Measurements from ENCODE around the gene CLASRP. TPM values are rescaled to one million over a fixed set of nuclear protein-coding genes. Genes with fewer than 3 reads are reported as not detected.

Gene CLASRP
- total and polyA plus RNA-seq, 2 of the 8 experiments (the other 6 are each of a cell fraction or from before 2014, with no cell fraction given), result 22.3 to 71.7 TPM

- Histone ChIP-seq H4K91ac (replicated peaks; ENCODE audit: insufficient read length, low read length) (no peak overlapping the region), H3K56ac (replicated peaks; ENCODE audit: insufficient read length, low read depth, low read length) (no peak overlapping the region), H3K4ac (replicated peaks; ENCODE audit: insufficient read length, low read depth, low read length) (no peak overlapping the region), H2AFZ (ENCODE audit: low read length) (no peak overlapping the region), H3K36me3 (ENCODE audit: control insufficient read depth in 2 of 4, insufficient read depth in 4 of 4, low read length in 3 of 4) (peaks cover 12 to 70% (median 50%) of the 10 kb centered on the region in 4 experiments; a peak in 7 of 8 replicates), H2AK5ac (ENCODE audit: low read depth, low read length) (no peak overlapping the region), H4K5ac (ENCODE audit: insufficient read length, low read depth, low read length) (no peak overlapping the region), H3K9me3 (ENCODE audit: insufficient read depth in 2 of 2, low read depth in 1 of 2, low read length in 1 of 2) (no peaks in the 10 kb centered on the region; a peak in 1 of 4 replicates), H3K4me3 (ENCODE audit: extremely low read depth in 1 of 4, insufficient read depth in 2 of 4, low read depth in 3 of 4, low read length in 4 of 4) (no peak overlapping the region), H3K79me2 (ENCODE audit: control insufficient read depth in 1 of 2, insufficient read depth in 2 of 2, low read length in 2 of 2) (no peaks in the 10 kb centered on the region), H2BK5ac (ENCODE audit: low read depth, low read length) (no peak overlapping the region), H3K4me1 (replicated peaks in 1 of 4; ENCODE audit: control insufficient read depth in 3 of 4, insufficient read depth in 4 of 4, low read length in 3 of 4) (peaks cover 0 to 4% (median 1%) of the 10 kb centered on the region in 4 experiments; a peak in 4 of 7 replicates), H3K27ac (ENCODE audit: low read depth, low read length) (0 out of 2 replicates have a peak overlapping the region, but pooled peaks have one; percentile 9), H3K23me2 (ENCODE audit: low read depth, low read length) (peaks cover 2% of the 10 kb centered on the region; the same call in 1 of the 2 replicates), H2BK120ac (replicated peaks; ENCODE audit: low read depth, low read length) (no peak overlapping the region), H4K8ac (ENCODE audit: extremely low read depth, insufficient read depth, low read length) (peak overlapping the region; percentile 66; the same call in 1 of the 2 replicates), H4K20me1 (replicated peaks in 1 of 2; ENCODE audit: control insufficient read depth in 1 of 2, insufficient read depth in 2 of 2, low read length in 2 of 2) (peaks cover 10 to 15% of the 10 kb centered on the region in 2 experiments), H3K23ac (ENCODE audit: insufficient read length) (no peak overlapping the region), H2BK15ac (ENCODE audit: low read length) (no peak overlapping the region), H3K18ac (ENCODE audit: extremely low read depth, low read length) (peak overlapping the region; percentile 32; the same call in 1 of the 2 replicates), H3K14ac (ENCODE audit: insufficient read length) (no peak overlapping the region), H3K79me1 (ENCODE audit: low read depth, low read length) (peaks cover 4% of the 10 kb centered on the region; the same call in 1 of the 2 replicates), H3K27me3 (replicated peaks in 1 of 4; ENCODE audit: control insufficient read depth in 3 of 4, extremely low read depth in 1 of 4, insufficient read depth in 3 of 4, low read length in 3 of 4) (no peaks in the 10 kb centered on the region), H2BK20ac (ENCODE audit: low read length) (no peak overlapping the region), H2BK12ac (ENCODE audit: low read depth, low read length) (no peak overlapping the region), H3K4me2 (ENCODE audit: insufficient read depth in 1 of 2, low read depth in 2 of 2, low read length in 2 of 2) (no peak overlapping the region), H3K9ac (replicated peaks in 1 of 4; ENCODE audit: extremely low read depth in 1 of 4, low read depth in 3 of 4, low read length in 3 of 4) (no peak overlapping the region; a peak in 1 of 7 replicates)
- POLR2A ChIA-PET (ENCODE audit: partially characterized antibody), result interaction anchor here (0.7 to 2.9 kb wide), 9 partner anchors 9 to 39 kb away, joined by 3 to 13 read pairs (median 3); partner anchors contain the start of genes PPP1R37 and ZNF296
- 76% methylated on average over 16 of the region's 16 CpGs; no CpG with 5 or more reads in 1 of the 2 experiments for WGBS, 2 experiments (ENCODE audit: extremely low coverage in 1 of 2, insufficient coverage in 1 of 2, insufficient read length in 1 of 2, insufficient replicate concordance in 2 of 2, low coverage in 1 of 2, low lambda C conversion rate in 2 of 2, missing lambda C conversion rate in 1 of 2)
- DNase-seq (ENCODE audit: low read depth in 1 of 2, low spot score in 2 of 2) (peak in 1 of 2 experiments; percentile 98), FAIRE-seq (peak; percentile 72)
- CTCF ChIA-PET (ENCODE audit: partially characterized antibody), result interaction anchor here (0.6 to 4.3 kb wide), 42 partner anchors 9 to 1171 kb away, joined by 3 to 85 read pairs (median 4); partner anchors contain the start of genes APOE and CLASRP
- TF ChIP-seq TBP (IDR thresholded peaks at IDR 0.05; ENCODE audit: low read depth, low read length), result no peak
- TF ChIP-seq TAF1 (IDR thresholded peaks at IDR 0.05; ENCODE audit: low read depth, low read length), result no peak
- TF ChIP-seq RXRA (IDR thresholded peaks at IDR 0.05; ENCODE audit: insufficient read depth, low read depth, low read length), result no peak
- peak; percentile 84 to 95 (median 94) for TF ChIP-seq CTCF (IDR thresholded peaks at IDR 0.05; ENCODE audit: control extremely low read depth in 1 of 3, insufficient read depth in 1 of 3, low read depth in 1 of 3, low read length in 3 of 3)
- TF ChIP-seq ATF2 (IDR thresholded peaks at IDR 0.05; ENCODE audit: low read length), result peak; percentile 80
- peak; percentile 27; the same call in 1 of the 2 replicates for TF ChIP-seq MAX (IDR thresholded peaks at IDR 0.05)
These were observed 20.6 kb downstream of the CLASRP start for GRCh38 chr19:45059258-45059965.

Data from H1 (cell line).